ENCODE data around the gene BDKRB1. TPM values are rescaled to one million over a fixed set of nuclear protein-coding genes. Genes with fewer than 3 reads are reported as not detected.

The BDKRB1 gene
- total RNA-seq, 1 experiment from 2014 or later = not detected

DNA sequence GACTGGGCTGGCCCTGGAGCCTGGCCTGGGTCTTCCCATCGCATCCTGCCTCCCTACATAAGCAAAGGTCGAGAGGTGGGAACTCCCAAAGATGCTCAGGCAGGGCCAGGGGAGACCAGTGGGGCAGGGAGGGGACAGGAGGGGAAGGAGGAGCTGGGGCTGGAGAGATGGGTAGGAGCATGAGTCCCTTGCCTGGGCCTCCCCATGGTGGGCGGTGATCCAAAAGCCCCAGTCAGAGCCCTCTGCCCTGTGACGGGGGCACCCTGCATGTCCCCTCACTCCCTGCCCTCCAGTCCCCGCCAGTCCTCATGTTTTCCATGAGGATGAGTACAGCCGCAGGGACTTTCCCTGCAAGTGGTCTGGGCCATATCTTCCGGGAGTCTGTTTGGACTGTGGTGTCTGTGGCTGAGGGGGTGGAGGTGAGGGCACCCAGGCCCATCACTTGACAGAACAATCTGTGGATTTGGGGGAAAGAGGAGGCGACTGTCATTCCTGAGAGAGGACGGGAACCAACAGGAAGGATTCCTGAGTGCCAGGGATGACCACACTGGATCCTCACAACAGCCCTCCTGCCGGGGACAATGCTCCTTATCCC is 42.0 kb upstream of the BDKRB1 start:
- ChIA-PET POLR2A (no interaction called here), CTCF (no interaction called here)
- DNase-seq (ENCODE audit: low read depth, low spot score) (no peak), ATAC-seq (no peak)
- TF ChIP-seq, protein P1, sequence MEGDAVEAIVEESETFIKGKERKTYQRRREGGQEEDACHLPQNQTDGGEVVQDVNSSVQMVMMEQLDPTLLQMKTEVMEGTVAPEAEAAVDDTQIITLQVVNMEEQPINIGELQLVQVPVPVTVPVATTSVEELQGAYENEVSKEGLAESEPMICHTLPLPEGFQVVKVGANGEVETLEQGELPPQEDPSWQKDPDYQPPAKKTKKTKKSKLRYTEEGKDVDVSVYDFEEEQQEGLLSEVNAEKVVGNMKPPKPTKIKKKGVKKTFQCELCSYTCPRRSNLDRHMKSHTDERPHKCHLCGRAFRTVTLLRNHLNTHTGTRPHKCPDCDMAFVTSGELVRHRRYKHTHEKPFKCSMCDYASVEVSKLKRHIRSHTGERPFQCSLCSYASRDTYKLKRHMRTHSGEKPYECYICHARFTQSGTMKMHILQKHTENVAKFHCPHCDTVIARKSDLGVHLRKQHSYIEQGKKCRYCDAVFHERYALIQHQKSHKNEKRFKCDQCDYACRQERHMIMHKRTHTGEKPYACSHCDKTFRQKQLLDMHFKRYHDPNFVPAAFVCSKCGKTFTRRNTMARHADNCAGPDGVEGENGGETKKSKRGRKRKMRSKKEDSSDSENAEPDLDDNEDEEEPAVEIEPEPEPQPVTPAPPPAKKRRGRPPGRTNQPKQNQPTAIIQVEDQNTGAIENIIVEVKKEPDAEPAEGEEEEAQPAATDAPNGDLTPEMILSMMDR (IDR thresholded peaks at IDR 0.05) = no peak
- no peak for TF ChIP-seq SIN3A (IDR thresholded peaks at IDR 0.05; ENCODE audit: borderline replicate concordance, insufficient read depth, low read depth, low read length)
- TF ChIP-seq, protein P2, sequence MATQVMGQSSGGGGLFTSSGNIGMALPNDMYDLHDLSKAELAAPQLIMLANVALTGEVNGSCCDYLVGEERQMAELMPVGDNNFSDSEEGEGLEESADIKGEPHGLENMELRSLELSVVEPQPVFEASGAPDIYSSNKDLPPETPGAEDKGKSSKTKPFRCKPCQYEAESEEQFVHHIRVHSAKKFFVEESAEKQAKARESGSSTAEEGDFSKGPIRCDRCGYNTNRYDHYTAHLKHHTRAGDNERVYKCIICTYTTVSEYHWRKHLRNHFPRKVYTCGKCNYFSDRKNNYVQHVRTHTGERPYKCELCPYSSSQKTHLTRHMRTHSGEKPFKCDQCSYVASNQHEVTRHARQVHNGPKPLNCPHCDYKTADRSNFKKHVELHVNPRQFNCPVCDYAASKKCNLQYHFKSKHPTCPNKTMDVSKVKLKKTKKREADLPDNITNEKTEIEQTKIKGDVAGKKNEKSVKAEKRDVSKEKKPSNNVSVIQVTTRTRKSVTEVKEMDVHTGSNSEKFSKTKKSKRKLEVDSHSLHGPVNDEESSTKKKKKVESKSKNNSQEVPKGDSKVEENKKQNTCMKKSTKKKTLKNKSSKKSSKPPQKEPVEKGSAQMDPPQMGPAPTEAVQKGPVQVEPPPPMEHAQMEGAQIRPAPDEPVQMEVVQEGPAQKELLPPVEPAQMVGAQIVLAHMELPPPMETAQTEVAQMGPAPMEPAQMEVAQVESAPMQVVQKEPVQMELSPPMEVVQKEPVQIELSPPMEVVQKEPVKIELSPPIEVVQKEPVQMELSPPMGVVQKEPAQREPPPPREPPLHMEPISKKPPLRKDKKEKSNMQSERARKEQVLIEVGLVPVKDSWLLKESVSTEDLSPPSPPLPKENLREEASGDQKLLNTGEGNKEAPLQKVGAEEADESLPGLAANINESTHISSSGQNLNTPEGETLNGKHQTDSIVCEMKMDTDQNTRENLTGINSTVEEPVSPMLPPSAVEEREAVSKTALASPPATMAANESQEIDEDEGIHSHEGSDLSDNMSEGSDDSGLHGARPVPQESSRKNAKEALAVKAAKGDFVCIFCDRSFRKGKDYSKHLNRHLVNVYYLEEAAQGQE (IDR thresholded peaks at IDR 0.05; ENCODE audit: insufficient read depth in 1 of 2, low read depth in 2 of 2, low read length in 1 of 2) = no peak
- TF ChIP-seq TCF7L2 (IDR thresholded peaks at IDR 0.05; ENCODE audit: low read depth, low read length) = no peak
- TF ChIP-seq POLR2AphosphoS5 (IDR thresholded peaks at IDR 0.05; ENCODE audit: low read depth, low read length) = no peak
- Histone ChIP-seq H3K36me3 (ENCODE audit: control insufficient read depth, insufficient read depth, low read length) (no peaks in the 10 kb centered on the region), H3K9me3 (ENCODE audit: control insufficient read depth, insufficient read depth, low read depth, low read length) (no peaks in the 10 kb centered on the region), H3K4me3 (ENCODE audit: low read depth in 2 of 2, low read length in 2 of 2) (no peak overlapping the region), H3K4me1 (ENCODE audit: control insufficient read depth, insufficient read depth, low read length) (no peaks in the 10 kb centered on the region), H3K27ac (ENCODE audit: low read length) (no peak overlapping the region), H3K27me3 (ENCODE audit: control insufficient read depth, insufficient read depth, low read length) (no peaks in the 10 kb centered on the region)
- intact Hi-C loops (cut with micrococcal nuclease; ENCODE audit: unreplicated experiment) = no loop called here
- no TSS peak for BruUV-seq (replicated peaks)
- in situ Hi-C loops (cut with HindIII; ENCODE audit: low pct_unique_long_range_greater_than_20kb, low sequenced_read_pairs) = no loop called here

DNA sequence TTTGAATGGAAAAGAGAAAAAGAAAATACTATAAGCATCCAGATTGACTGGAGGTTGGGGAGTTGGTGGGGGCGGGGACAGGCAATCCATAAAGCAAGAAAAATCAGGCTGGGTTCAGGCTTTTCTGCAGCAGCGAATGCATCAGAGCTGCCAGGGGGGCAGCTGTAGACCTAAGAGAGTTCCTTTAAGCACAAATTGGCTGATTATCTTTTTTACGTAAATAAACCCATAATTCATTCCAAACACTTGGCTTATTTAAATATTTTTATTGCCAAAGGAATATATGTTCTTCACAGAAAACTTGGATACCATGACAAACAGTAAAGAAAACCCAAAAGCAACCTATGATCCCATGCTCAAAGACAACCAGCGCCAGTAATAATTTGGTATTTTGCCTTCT is 41.2 kb upstream of the BDKRB1 start:
- ATAC-seq (no peak), DNase-seq (ENCODE audit: low read depth, low spot score) (no peak)
- H3K27me3 ChIP-seq (ENCODE audit: control insufficient read depth, insufficient read depth, low read length) = no peaks in the 10 kb centered on the region
- TF ChIP-seq SIN3A (IDR thresholded peaks at IDR 0.05; ENCODE audit: borderline replicate concordance, insufficient read depth, low read depth, low read length) = no peak
- TF ChIP-seq, protein P1 (IDR thresholded peaks at IDR 0.05) = no peak
- no peak for TF ChIP-seq TCF7L2 (IDR thresholded peaks at IDR 0.05; ENCODE audit: low read depth, low read length)
- TF ChIP-seq POLR2AphosphoS5 (IDR thresholded peaks at IDR 0.05; ENCODE audit: low read depth, low read length) = no peak
- TF ChIP-seq, protein P2 (IDR thresholded peaks at IDR 0.05; ENCODE audit: insufficient read depth in 1 of 2, low read depth in 2 of 2, low read length in 1 of 2) = no peak
- H3K4me3 ChIP-seq (ENCODE audit: low read depth in 2 of 2, low read length in 2 of 2) = no peak overlapping the region
- H3K4me1 ChIP-seq (ENCODE audit: control insufficient read depth, insufficient read depth, low read length) = no peaks in the 10 kb centered on the region
- POLR2A ChIA-PET = no interaction called here
- CTCF ChIA-PET = no interaction called here
- H3K27ac ChIP-seq (ENCODE audit: low read length) = no peak overlapping the region
- no peaks in the 10 kb centered on the region for H3K9me3 ChIP-seq (ENCODE audit: control insufficient read depth, insufficient read depth, low read depth, low read length)
- H3K36me3 ChIP-seq (ENCODE audit: control insufficient read depth, insufficient read depth, low read length) = no peaks in the 10 kb centered on the region
- BruUV-seq (replicated peaks) = no TSS peak
- intact Hi-C loops (cut with micrococcal nuclease; ENCODE audit: unreplicated experiment) (no loop called here), in situ Hi-C loops (cut with HindIII; ENCODE audit: low pct_unique_long_range_greater_than_20kb, low sequenced_read_pairs) (no loop called here)
